ENCODE results near the gene VIT.

DNA sequence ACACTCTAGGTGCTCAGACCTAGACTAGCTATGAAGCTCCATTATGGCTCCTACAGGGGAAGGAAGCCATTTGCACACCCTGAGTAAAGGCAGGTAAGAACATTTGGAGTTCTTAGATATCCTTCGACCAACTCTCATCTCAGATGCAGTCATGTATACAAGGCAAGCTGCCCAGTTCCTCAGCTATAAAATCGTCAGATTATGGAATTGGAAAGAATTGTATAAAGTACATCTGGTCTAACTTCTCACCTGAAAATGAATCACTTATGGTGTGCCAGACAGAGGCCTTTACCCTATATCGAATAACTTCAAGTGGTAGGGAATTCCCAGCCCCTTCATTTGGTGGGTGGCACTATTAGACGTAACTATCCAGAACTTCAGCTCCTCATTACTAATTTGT lies 79.3 kb downstream of the VIT start:
- TF ChIP-seq CTCF (conservative IDR thresholded peaks at IDR 0.05 in 1 of 2, IDR thresholded peaks at IDR 0.05 in 1 of 2; ENCODE audit: low read depth in 1 of 2, low read length in 2 of 2) (no peak), EZH2 (IDR thresholded peaks at IDR 0.05; ENCODE audit: low read length, missing control alignments) (no peak)
